ENCODE results near the gene BEX1.
"Not testable (repeated sequence)": the region's sequence is repeated elsewhere in the genome, so short reads cannot be mapped to it uniquely, and the experiment has no call there.

Gene BEX1

DNA sequence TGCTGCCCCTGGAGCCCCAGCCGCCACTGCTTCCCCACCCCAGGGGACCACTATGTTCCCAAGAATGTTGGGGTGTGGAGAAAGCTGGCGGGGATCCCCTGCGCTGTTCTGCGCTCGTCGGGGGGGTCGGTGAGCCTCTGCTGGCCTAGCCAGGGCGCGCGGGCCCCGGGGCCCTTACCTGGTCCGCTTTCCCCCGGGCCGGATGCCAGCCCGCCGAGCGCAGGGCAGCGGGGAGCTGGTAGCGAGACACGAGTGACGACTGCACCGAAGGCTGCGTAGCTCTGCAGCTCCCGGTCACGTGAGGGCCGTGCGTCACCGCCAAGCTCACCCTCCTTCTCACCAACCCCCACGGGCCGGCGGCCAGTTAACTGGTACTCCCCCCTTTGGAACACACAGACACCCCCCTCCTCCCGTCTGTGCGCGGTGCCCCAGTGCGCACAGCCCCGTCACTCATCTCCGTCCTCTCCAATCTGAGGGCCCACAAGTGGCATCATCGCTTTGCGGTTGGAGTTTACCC is at the start of gene BEX1:
BEX1 (minus strand) TSS at position 254 of the 517 bp plus-strand sequence. CDS start 897 bp downstream, outside the sequence.
- H3K36me3 Mint-ChIP-seq = no peaks in the 10 kb centered on the region
- no peaks in the 10 kb centered on the region for H3K9me3 Mint-ChIP-seq
- no peak within 1 kb of the TSS for H3K27ac Mint-ChIP-seq
- H3K4me3 Mint-ChIP-seq = no peak within 1 kb of the TSS
- no peak for ATAC-seq
- no peak for DNase-seq (ENCODE audit: low spot score in 2 of 2)
- H3K4me1 Mint-ChIP-seq = no peaks in the 10 kb centered on the region

DNA sequence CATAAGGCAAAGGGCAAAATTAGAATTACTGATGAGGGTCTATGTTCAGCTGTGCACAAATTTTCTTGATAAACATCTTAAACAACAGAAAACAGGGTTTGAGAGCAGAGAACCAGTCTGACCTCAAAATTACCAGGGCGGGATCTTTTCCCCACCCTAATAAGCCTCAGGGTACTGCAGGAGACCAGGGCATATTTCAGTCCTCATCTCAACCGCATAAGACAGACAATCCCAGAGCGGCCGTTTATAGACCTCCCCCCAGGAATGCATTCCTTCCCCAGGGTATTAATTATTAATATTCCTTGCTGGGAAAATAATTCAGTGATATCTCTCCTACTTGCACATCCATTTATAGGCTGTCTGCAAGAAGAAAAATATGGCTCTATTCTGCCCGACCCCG is 45.5 kb upstream of the BEX1 start:
- H3K36me3 Mint-ChIP-seq; H3K4me1 Mint-ChIP-seq; ATAC-seq; H3K4me3 Mint-ChIP-seq; DNase-seq (ENCODE audit: low spot score in 2 of 2); H3K9me3 Mint-ChIP-seq; H3K27ac Mint-ChIP-seq: not testable (repeated sequence)

DNA sequence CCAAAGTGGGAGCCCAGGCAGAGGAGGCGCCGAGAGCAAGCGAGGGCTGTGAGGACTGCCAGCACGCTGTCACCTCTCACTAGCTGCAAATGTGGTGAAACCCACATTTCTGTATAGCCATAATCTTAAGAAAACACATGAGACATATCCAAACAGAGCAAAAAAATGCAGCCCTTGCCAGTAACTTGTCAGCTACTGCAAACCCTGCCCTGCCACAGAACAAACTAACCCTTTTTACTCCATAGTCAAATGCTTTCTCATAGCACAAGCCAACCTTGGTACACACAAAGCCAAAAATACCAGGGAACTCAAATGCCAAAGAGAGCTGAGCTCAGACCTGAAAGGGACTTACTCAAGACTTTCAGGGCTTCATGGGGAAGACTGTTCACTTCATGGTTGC is 43.9 kb upstream of the BEX1 start:
- no peak for DNase-seq (ENCODE audit: low spot score in 2 of 2)
- ATAC-seq = no peak
- H3K9me3 Mint-ChIP-seq = peaks cover 7% of the 10 kb centered on the region
- H3K36me3 Mint-ChIP-seq = no peaks in the 10 kb centered on the region
- no peak overlapping the region for H3K27ac Mint-ChIP-seq
- H3K4me3 Mint-ChIP-seq = no peak overlapping the region
- no peaks in the 10 kb centered on the region for H3K4me1 Mint-ChIP-seq

DNA sequence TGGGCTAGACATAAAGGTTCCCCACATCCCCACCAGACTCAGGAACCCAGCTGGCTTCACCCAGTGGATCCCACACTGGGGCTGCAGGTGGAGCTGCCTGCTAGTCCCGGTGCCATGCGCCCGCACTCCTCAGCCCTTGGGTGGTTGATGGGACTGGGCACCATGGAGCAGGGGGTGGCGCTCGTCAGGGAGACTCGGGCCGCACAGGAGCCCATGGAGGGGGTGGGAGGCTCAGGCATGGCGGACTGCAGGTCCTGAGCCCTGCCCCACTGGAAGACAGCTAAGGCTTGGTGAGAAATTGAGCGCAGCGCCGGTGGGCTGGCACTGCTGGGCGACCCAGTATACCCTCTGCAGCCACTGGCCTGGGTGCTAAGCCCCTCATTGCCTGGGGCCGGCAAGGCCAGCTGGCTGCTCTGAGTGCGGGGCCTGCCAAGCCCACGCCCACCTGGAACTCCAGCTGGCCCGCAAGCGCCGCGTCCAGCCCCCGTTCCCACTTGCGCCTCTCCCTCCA is 43.3 kb upstream of the BEX1 start:
- not testable (repeated sequence) for DNase-seq (ENCODE audit: low spot score in 2 of 2); H3K36me3 Mint-ChIP-seq; H3K9me3 Mint-ChIP-seq; ATAC-seq; H3K27ac Mint-ChIP-seq; H3K4me3 Mint-ChIP-seq; H3K4me1 Mint-ChIP-seq

DNA sequence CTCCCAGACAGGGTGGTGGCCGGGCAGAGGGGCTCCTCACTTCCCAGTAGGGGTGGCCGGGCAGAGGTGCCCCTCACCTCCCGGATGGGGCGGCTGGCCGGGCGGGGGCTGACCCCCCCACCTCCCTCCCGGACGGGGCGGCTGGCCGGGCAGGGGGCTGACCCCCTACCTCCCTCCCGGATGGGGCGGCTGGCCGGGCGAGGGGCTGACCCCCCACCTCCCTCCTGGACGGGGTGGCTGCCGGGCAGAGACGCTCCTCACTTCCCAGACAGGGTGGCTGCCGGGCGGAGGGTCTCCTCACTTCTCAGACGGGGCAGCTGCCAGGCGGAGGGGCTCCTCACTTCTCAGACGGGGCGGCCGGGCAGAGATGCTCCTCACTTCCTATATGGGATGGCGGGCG is 40.4 kb upstream of the BEX1 start:
- H3K9me3 Mint-ChIP-seq, ATAC-seq, H3K36me3 Mint-ChIP-seq: not testable (repeated sequence)

DNA sequence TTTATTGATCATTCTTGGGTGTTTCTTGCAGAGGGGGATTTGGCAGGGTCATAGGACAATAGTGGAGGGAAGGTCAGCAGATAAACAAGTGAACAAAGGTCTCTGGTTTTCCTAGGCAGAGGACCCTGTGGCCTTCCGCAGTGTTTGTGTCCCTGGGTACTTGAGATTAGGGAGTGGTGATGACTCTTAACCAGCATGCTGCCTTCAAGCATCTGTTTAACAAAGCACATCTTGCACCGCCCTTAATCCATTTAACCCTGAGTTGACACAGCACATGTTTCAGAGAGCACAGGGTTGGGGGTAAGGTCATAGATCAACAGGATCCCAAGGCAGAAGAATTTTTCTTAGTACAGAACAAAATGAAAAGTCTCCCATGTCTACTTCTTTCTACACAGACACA is 39.9 kb upstream of the BEX1 start:
- not testable (repeated sequence) for H3K4me1 Mint-ChIP-seq; DNase-seq (ENCODE audit: low spot score in 2 of 2); H3K36me3 Mint-ChIP-seq; H3K4me3 Mint-ChIP-seq; ATAC-seq; H3K9me3 Mint-ChIP-seq; H3K27ac Mint-ChIP-seq

More for the DNA sequence above, 40.4 kb upstream of the BEX1 start:
- not testable (repeated sequence) for H3K27ac Mint-ChIP-seq; H3K4me1 Mint-ChIP-seq; H3K4me3 Mint-ChIP-seq; DNase-seq (ENCODE audit: low spot score in 2 of 2)

DNA sequence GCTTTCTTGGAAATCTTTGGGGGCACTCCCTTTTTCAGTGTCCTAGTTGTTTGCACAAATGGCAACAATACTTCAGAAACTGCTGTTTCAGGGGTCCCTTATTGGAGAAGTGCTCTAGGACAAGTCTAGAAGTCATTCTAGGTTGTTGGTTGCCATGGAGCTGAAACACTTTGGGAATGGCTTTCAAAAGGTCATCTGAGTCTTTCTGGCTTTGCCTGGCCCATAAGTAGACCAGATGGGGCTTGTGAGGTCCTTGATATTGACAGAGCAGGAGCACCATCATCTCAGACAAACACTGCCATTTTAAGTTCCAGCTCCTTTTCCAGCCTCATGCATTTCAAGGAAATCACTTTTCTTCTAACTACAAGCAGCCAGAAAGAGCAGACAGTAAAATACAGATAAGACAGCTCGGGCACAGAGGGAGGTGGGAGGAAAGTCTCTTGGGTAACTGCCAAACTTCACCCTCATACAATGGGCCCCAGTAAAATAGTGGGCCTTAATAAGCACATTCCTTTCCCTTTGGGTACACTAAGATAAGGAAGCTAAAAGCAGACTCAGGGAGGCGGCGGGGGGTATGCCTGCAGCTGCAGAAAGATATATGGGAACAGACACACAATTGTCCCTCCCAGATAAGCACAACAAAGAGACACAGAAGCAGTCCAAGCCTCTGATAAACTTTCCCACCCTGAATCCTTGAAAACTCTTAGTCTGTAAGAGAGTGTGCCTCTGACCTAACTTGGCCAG is 37.5 kb upstream of the BEX1 start:
- ATAC-seq (no peak), DNase-seq (ENCODE audit: low spot score in 2 of 2) (no peak)
- H3K9me3 Mint-ChIP-seq = no peaks in the 10 kb centered on the region
- no peak overlapping the region for H3K27ac Mint-ChIP-seq
- no peak overlapping the region for H3K4me3 Mint-ChIP-seq
- no peaks in the 10 kb centered on the region for H3K4me1 Mint-ChIP-seq
- no peaks in the 10 kb centered on the region for H3K36me3 Mint-ChIP-seq

DNA sequence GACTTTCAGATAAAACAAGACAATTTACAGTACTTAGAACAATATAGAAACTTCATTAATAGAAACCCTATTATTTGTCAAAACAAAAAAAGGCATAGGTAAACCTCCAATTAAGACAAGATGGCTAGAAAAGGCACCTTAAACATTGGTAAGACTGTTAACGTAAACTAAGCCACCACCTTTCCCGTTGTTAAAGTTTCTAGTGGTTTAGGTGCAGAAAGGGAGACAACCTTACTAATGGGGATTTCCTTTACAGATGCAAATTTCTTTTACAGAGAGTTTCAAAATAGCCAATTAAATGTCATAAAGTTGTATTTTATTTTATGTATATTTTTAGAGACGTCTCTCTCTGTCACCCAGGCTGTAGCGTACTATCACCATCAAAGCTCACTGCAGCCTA is 36.5 kb upstream of the BEX1 start:
- Mint-ChIP-seq H3K9me3 (no peaks in the 10 kb centered on the region), H3K4me3 (no peak overlapping the region), H3K36me3 (no peaks in the 10 kb centered on the region), H3K27ac (no peak overlapping the region), H3K4me1 (no peaks in the 10 kb centered on the region)
- ATAC-seq = no peak
- no peak for DNase-seq (ENCODE audit: low spot score in 2 of 2)

DNA sequence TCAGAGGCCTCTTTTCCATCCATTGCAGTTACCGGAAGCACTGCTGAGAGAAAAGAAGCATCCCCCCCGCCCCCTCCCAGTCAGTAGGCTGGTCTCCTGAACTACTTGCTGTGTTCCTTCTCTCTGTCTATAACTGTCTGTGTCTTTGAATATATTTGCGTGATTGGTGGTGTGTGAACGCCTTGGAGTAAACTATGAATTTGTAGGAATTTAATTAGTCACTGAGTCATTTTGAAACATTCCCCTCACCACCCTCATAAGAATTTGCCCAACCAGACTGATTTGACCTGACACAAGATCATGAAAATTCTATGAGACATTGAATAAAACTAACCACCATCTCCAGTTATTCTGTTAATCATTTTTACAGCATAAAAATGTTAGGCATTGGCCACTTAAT is 35.7 kb upstream of the BEX1 start:
- DNase-seq (ENCODE audit: low spot score in 2 of 2) = no peak
- no peak for ATAC-seq
- Mint-ChIP-seq H3K4me1 (no peaks in the 10 kb centered on the region), H3K4me3 (no peak overlapping the region), H3K9me3 (no peaks in the 10 kb centered on the region), H3K27ac (no peak overlapping the region), H3K36me3 (no peaks in the 10 kb centered on the region)

DNA sequence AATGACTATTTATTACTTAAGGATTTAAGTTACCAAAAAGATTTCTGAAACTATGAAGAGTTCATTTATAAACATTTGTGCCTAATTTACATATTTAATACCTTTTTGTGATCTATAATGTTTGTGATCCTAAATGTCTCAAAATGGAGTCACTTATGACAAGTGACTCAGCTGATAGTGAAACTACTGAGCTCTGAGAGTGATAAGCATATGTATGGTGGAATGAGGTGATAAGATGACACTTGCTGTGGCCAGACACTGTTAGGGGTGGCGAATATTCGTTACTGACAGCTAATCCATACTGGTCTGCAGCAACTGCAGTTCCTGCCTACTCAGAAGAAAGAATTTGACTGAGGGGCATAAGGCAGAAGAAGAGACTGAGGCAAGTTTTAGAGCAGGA is 34.5 kb upstream of the BEX1 start:
- no peaks in the 10 kb centered on the region for H3K4me1 Mint-ChIP-seq
- H3K4me3 Mint-ChIP-seq = no peak overlapping the region
- H3K36me3 Mint-ChIP-seq = no peaks in the 10 kb centered on the region
- ATAC-seq (no peak), DNase-seq (ENCODE audit: low spot score in 2 of 2) (no peak)
- H3K9me3 Mint-ChIP-seq = no peaks in the 10 kb centered on the region
- H3K27ac Mint-ChIP-seq = no peak overlapping the region

DNA sequence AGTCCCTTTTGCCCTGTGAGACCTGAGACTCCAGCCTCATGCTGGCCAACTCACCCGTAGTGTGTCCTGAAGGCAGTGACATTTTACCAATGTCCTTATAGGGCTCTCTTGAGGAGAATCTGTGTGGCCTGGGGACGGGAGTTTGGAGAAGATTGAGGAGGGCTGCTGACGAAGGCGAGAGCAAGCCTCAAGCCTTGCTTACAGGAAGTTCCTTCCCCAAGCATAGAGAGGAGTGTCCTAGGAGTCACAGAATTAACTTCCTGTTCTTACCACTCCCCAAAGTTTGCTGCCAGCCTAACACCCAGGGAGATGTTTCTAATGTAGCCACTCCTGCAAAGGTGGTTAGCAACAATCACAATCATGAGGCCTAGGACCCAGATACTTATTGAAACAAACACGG is 29.0 kb upstream of the BEX1 start, which contains the start of gene NXF3:
NXF3 (minus strand) TSS at position 202 of the 400 bp plus-strand sequence; CDS start at position 82, 120 bp downstream.
- Mint-ChIP-seq H3K9me3 (no peaks in the 10 kb centered on the region), H3K36me3 (no peaks in the 10 kb centered on the region), H3K4me3 (no peak within 1 kb of the TSS), H3K4me1 (no peaks in the 10 kb centered on the region), H3K27ac (no peak within 1 kb of the TSS)
- no peak for DNase-seq (ENCODE audit: low spot score in 2 of 2)
- ATAC-seq = no peak

DNA sequence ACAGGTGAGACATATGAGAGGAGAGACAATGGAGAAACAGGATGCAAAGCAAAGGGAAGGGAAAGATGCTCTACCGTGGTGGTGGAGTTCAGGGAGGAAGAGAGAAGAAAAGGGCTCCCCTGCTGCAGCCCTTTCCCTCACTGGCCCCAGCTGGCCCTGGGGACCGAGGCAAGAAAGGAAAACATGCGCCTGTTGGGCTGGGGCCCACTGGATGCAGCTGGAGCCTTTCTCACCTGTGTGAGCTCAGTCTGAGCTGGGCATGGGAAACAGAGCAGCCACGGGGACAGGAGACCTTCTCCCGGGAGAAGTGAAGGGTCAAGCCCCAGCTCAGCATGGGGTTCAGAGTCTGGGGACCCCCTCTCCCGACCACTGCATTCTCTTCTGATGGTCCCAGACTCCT is 17.1 kb upstream of the BEX1 start:
- Mint-ChIP-seq H3K36me3 (no peaks in the 10 kb centered on the region), H3K9me3 (no peaks in the 10 kb centered on the region), H3K4me1 (no peaks in the 10 kb centered on the region)

DNA sequence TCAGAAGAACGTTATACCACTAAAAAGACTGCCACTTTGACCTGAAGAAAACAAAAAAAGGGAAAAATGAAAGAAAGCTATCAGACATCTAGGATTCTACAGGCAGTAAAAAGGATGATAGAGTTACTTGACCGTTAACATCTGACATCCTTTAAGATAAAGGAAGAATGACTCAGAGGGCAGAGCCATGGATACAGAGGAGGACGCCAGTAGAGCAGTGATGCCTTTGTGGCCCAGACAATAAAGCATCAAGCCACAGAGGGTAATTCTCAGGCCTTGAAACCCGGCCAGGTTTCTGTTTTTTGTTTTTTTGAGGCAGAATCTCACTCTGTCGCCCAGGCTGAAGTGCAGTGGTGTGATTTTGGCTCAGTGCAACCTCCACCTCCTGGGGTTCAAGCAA is 9.5 kb upstream of the BEX1 start:
- ATAC-seq = no peak
- no peak for DNase-seq (ENCODE audit: low spot score in 2 of 2)

More for the DNA sequence above, 17.1 kb upstream of the BEX1 start:
- ATAC-seq (no peak), DNase-seq (ENCODE audit: low spot score in 2 of 2) (no peak)
- H3K4me3 Mint-ChIP-seq = no peak overlapping the region
- no peak overlapping the region for H3K27ac Mint-ChIP-seq

DNA sequence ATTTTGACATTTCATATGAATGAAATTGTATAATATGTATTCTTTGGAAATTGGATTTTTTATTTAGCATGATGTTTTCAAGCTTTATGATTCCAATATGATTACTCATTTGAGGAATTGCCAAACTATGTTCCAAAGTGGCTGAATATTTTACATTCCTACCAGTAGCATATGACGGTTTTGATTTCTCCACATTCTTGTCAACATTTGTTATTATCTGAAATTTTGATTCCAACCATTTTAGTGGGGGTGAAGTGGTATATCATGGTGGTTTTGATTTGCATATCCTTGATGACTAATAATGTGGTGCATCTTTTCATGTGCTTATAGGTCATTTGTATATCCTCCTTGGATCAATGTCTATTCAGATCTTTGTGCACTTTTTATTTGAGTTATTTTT is 2.6 kb upstream of the BEX1 start:
- H3K4me3 Mint-ChIP-seq = no peak overlapping the region
- H3K9me3 Mint-ChIP-seq = no peaks in the 10 kb centered on the region
- H3K27ac Mint-ChIP-seq = no peak overlapping the region
- DNase-seq (ENCODE audit: low spot score in 2 of 2) = no peak
- H3K4me1 Mint-ChIP-seq = no peaks in the 10 kb centered on the region
- H3K36me3 Mint-ChIP-seq = no peaks in the 10 kb centered on the region
- no peak for ATAC-seq

More for the DNA sequence above, 9.5 kb upstream of the BEX1 start:
- H3K4me3 Mint-ChIP-seq = no peak overlapping the region
- H3K9me3 Mint-ChIP-seq = no peaks in the 10 kb centered on the region
- no peaks in the 10 kb centered on the region for H3K36me3 Mint-ChIP-seq
- H3K27ac Mint-ChIP-seq = no peak overlapping the region
- no peaks in the 10 kb centered on the region for H3K4me1 Mint-ChIP-seq

DNA sequence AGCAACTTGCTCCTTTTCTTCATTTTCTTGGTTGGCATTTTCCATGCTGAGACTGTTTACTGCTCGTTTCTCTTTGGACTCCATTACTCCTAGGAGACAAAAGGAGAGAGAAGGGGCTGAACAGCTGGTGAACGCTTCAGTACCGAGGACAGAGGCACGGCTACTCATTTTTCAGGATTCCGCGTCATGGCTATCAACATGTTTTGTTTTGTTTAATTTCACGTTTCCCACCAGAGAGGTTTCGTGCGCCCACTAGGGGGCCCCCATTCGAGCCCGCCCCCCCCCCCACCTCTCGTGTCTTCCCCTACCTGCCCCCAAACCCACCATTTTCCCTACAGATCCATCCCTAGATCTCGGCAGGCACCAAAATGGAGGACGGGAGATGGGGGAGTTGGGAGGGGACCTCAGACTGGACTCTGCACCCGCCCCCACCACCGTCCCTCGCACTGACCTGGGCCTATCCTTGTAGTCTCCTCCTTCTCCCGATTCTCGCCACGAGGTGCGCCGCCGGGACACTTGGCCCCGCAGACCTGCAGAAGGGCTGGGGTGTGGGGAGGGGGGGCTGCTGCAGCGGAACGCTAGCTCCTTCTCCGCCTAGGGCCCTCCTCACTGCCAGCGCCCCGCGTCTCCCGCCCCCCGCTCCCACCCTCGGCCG is 653 bp downstream of the BEX1 start:
- no peak overlapping the region for H3K27ac Mint-ChIP-seq
- DNase-seq (ENCODE audit: low spot score in 2 of 2) (no peak), ATAC-seq (no peak)
- no peaks in the 10 kb centered on the region for H3K36me3 Mint-ChIP-seq
- no peak overlapping the region for H3K4me3 Mint-ChIP-seq
- H3K9me3 Mint-ChIP-seq = no peaks in the 10 kb centered on the region
- H3K4me1 Mint-ChIP-seq = no peaks in the 10 kb centered on the region

DNA sequence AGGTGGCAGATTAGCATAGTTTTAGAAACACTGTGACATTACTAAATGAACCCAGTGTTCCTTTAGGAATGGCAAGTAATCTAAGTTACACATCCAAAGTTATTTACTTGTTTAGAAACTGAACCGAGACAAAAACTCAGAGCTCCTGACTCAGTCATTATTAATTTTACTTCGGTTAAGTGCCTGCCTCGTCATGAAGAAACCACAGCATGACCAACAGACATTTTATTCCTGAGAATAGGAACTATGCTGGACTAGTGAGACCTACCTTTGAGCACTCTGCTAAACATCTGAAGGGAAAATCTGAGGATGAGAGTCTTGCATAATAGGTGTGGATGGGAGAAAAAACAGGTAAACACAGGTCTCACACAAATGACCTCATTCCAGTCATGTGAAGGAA is 2.5 kb downstream of the BEX1 start:
- Mint-ChIP-seq H3K27ac (no peak overlapping the region), H3K36me3 (no peaks in the 10 kb centered on the region), H3K4me3 (no peak overlapping the region), H3K4me1 (no peaks in the 10 kb centered on the region), H3K9me3 (no peaks in the 10 kb centered on the region)
- no peak for ATAC-seq
- no peak for DNase-seq (ENCODE audit: low spot score in 2 of 2)
